PFSK-1 (cell line): Measurements from ENCODE around the gene RANBP1.

ENCODE experiments used
- POLR2AphosphoS5 ChIP-seq: IDR thresholded peaks from 2 replicates; pipeline ENCODE4 v1.6.1; 2012; ENCODE audit warnings: low read depth, mild to moderate bottlenecking, control low read depth, low read length, moderate library complexity
- SIN3A ChIP-seq: IDR thresholded peaks from 2 replicates; pipeline ENCODE4 v1.6.1; 2012; ENCODE audit warnings: mild to moderate bottlenecking, low read length, moderate library complexity, borderline replicate concordance; ENCODE audit not compliant: insufficient read depth
- TF ChIP-seq, protein P1 (sequence below), 2 experiments: IDR thresholded peaks; 2 replicates each; pipeline versions ENCODE4 v1.6.1 to v1.8.0; 2011 to 2012; ENCODE audit warnings: low read depth in 2 of 2, low read length in 2 of 2, control low read depth in 1 of 2, inconsistent platforms in 1 of 2, mild to moderate bottlenecking in 1 of 2, moderate library complexity in 1 of 2; ENCODE audit not compliant: insufficient read depth in 1 of 2

DNA sequence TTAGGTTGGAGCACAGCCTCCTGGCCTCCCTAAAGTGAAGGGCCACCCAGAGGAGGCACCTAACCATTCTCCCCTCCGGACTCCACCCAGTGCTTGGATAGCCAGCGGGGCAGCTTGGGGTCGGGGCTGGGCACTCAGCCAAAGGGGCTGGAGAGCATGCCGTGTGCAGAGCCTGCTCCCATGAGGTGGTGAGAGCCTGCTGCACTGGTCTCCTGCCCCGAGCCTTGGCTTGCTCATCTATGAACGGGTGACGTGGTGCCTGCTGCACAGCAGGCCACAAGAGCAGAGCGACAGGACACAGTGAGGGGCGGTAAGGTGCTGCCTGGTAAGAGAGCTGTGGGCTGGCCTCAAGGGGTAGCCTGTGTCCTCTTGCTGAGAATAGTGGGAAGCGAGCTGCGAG is 49.0 kb downstream of the RANBP1 start:
- TF ChIP-seq POLR2AphosphoS5, result no peak
- TF ChIP-seq, protein P1, sequence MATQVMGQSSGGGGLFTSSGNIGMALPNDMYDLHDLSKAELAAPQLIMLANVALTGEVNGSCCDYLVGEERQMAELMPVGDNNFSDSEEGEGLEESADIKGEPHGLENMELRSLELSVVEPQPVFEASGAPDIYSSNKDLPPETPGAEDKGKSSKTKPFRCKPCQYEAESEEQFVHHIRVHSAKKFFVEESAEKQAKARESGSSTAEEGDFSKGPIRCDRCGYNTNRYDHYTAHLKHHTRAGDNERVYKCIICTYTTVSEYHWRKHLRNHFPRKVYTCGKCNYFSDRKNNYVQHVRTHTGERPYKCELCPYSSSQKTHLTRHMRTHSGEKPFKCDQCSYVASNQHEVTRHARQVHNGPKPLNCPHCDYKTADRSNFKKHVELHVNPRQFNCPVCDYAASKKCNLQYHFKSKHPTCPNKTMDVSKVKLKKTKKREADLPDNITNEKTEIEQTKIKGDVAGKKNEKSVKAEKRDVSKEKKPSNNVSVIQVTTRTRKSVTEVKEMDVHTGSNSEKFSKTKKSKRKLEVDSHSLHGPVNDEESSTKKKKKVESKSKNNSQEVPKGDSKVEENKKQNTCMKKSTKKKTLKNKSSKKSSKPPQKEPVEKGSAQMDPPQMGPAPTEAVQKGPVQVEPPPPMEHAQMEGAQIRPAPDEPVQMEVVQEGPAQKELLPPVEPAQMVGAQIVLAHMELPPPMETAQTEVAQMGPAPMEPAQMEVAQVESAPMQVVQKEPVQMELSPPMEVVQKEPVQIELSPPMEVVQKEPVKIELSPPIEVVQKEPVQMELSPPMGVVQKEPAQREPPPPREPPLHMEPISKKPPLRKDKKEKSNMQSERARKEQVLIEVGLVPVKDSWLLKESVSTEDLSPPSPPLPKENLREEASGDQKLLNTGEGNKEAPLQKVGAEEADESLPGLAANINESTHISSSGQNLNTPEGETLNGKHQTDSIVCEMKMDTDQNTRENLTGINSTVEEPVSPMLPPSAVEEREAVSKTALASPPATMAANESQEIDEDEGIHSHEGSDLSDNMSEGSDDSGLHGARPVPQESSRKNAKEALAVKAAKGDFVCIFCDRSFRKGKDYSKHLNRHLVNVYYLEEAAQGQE (IDR thresholded peaks at IDR 0.05; ENCODE audit: insufficient read depth in 1 of 2, low read depth in 2 of 2, low read length in 2 of 2), result no peak
- no peak for TF ChIP-seq SIN3A
